ENCODE results near the gene GOLPH3L. TPM values are rescaled to one million over a fixed set of nuclear protein-coding genes. Genes with fewer than 3 reads are reported as not detected.

GOLPH3L gene
- polyA plus RNA-seq, 1 experiment, result 35.0 TPM

DNA sequence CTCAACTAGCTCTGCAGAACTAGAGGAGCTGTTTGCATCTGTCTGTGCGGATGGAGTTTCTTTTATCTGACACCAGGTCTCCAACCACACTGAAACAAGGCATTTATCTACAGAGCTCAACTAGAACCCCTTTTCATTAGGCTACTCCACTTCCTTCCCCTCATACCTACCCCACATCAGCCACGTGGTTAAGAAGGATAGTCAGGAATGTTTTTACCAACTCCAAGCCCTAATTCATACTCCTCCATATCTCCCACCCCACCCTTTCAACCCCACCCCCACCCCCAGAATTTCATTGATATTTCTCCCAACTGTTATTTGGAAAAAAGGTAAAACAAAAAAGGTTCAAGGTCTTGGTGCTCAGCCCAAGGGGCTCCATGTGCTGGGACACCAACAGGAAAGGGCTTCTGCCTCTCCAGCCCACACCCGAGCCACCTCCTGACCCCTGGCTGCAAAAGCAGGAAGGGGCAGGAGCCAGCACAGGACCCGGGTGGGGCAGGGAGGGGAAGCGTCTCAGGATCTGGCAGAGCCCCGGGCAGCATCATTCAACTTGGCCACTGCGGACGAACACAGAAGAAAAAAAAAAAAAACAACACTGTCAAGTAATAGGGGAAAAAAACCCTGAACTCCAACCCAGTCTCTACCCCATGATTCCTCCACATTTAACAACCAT lies 74.5 kb downstream of the GOLPH3L start:
- TF ChIP-seq, protein P1, sequence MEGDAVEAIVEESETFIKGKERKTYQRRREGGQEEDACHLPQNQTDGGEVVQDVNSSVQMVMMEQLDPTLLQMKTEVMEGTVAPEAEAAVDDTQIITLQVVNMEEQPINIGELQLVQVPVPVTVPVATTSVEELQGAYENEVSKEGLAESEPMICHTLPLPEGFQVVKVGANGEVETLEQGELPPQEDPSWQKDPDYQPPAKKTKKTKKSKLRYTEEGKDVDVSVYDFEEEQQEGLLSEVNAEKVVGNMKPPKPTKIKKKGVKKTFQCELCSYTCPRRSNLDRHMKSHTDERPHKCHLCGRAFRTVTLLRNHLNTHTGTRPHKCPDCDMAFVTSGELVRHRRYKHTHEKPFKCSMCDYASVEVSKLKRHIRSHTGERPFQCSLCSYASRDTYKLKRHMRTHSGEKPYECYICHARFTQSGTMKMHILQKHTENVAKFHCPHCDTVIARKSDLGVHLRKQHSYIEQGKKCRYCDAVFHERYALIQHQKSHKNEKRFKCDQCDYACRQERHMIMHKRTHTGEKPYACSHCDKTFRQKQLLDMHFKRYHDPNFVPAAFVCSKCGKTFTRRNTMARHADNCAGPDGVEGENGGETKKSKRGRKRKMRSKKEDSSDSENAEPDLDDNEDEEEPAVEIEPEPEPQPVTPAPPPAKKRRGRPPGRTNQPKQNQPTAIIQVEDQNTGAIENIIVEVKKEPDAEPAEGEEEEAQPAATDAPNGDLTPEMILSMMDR (IDR thresholded peaks at IDR 0.05; ENCODE audit: low read depth, low read length), result no peak
- POLR2A ChIA-PET, result interaction anchor here (6.2 kb wide), 1 partner anchor 44 kb away, joined by 59 read pairs; the partner anchor contains the start of gene MCL1
- no peak overlapping the region for H3K27ac ChIP-seq (ENCODE audit: low read depth, low read length)
- H3K27me3 ChIP-seq (ENCODE audit: control insufficient read depth, insufficient read depth, low read length), result no peaks in the 10 kb centered on the region
- no peak overlapping the region for H3K4me3 ChIP-seq (ENCODE audit: low read depth, low read length)
- DNase-seq (ENCODE audit: low read depth, low spot score), result no peak
- CTCF ChIA-PET, result interaction anchor here (0.6 to 6.3 kb wide), 4 partner anchors 46 to 191 kb away, joined by 3 to 104 read pairs (median 10); no protein-coding TSS in a partner anchor
- no peaks in the 10 kb centered on the region for H3K9me3 ChIP-seq (ENCODE audit: control insufficient read depth, insufficient read depth, low read length)

DNA sequence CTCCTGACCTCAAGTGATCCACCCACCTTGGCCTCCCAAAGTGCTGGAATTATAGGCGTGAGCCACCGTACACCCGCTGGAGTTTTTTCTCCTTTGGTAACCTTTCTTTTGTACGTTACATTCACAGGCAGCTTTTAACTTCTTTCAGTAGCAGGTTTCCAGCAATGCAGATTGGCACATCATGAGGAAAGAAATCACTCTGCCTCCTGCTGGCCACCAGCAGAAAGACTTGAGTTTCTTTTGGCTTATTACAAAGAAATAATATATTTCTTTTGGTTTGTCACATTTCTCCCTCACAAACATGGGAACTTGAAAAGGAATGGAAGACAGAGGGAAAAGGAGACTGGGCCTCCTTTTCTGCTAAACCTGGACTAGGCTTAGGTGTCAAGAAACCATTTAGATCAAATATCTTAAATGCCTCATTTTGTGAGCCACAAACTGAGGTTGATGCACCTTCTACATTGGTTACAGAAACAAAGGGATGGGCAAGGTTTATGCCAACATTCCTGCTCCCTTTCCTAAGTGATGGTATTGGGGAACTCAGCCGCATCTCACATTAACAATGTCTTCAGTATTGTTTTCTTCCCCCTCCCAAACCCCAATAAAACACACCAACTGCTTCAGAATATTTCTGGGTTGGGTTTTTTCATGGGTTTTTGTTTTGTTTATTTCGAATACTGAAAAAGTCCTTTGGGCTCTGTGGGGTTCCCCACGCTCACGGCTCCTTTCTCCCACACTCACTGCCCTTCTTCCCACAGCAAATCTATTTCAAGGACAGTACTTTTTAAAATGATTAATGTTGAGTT lies 75.3 kb downstream of the GOLPH3L start:
- ChIA-PET POLR2A (interaction anchor here (0.7 to 6.2 kb wide), 3 partner anchors 43 to 76 kb away, joined by 3 to 59 read pairs (median 5); partner anchors contain the start of gene MCL1), CTCF (interaction anchor here (0.6 to 6.3 kb wide), 10 partner anchors 8 to 191 kb away, joined by 3 to 104 read pairs (median 7); partner anchors contain the start of genes ENSA and MCL1)
- no peak overlapping the region for H3K27ac ChIP-seq (ENCODE audit: low read depth, low read length)
- no peaks in the 10 kb centered on the region for H3K9me3 ChIP-seq (ENCODE audit: control insufficient read depth, insufficient read depth, low read length)
- TF ChIP-seq, protein P1 (IDR thresholded peaks at IDR 0.05; ENCODE audit: low read depth, low read length), result peak; percentile 75
- DNase-seq (ENCODE audit: low read depth, low spot score), result no peak
- no peak overlapping the region for H3K4me3 ChIP-seq (ENCODE audit: low read depth, low read length)
- no peaks in the 10 kb centered on the region for H3K27me3 ChIP-seq (ENCODE audit: control insufficient read depth, insufficient read depth, low read length)

DNA sequence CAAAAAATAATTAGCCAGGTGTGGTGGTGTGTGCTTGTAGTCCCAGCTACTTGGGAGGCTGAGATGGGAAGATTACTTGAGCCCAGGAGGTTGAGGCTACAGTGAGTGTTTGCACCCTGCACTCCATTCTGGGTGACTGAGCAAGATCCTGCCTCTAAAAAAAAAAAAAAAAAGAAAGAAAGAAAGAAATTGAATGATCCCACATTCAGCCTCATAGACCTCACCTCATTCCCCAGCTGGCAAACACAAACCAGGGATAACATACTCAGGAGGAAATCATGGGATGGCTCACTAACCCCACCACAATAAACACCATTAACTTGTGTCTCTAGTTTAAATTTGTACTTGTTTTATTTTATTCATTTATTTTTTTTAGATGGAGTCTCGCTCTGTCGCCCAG lies 76.0 kb downstream of the GOLPH3L start:
- Histone ChIP-seq H3K9me3 (ENCODE audit: control insufficient read depth, insufficient read depth, low read length) (no peaks in the 10 kb centered on the region), H3K4me3 (ENCODE audit: low read depth, low read length) (no peak overlapping the region), H3K27me3 (ENCODE audit: control insufficient read depth, insufficient read depth, low read length) (no peaks in the 10 kb centered on the region), H3K27ac (ENCODE audit: low read depth, low read length) (no peak overlapping the region)
- DNase-seq (ENCODE audit: low read depth, low spot score), result no peak
- TF ChIP-seq, protein P1 (IDR thresholded peaks at IDR 0.05; ENCODE audit: low read depth, low read length), result no peak
- CTCF ChIA-PET, result interaction anchor here (0.6 to 6.3 kb wide), 12 partner anchors 9 to 192 kb away, joined by 3 to 104 read pairs (median 7); partner anchors contain the start of genes ENSA and MCL1
- POLR2A ChIA-PET, result interaction anchor here (0.7 to 6.2 kb wide), 3 partner anchors 42 to 76 kb away, joined by 3 to 59 read pairs (median 5); partner anchors contain the start of gene MCL1

DNA sequence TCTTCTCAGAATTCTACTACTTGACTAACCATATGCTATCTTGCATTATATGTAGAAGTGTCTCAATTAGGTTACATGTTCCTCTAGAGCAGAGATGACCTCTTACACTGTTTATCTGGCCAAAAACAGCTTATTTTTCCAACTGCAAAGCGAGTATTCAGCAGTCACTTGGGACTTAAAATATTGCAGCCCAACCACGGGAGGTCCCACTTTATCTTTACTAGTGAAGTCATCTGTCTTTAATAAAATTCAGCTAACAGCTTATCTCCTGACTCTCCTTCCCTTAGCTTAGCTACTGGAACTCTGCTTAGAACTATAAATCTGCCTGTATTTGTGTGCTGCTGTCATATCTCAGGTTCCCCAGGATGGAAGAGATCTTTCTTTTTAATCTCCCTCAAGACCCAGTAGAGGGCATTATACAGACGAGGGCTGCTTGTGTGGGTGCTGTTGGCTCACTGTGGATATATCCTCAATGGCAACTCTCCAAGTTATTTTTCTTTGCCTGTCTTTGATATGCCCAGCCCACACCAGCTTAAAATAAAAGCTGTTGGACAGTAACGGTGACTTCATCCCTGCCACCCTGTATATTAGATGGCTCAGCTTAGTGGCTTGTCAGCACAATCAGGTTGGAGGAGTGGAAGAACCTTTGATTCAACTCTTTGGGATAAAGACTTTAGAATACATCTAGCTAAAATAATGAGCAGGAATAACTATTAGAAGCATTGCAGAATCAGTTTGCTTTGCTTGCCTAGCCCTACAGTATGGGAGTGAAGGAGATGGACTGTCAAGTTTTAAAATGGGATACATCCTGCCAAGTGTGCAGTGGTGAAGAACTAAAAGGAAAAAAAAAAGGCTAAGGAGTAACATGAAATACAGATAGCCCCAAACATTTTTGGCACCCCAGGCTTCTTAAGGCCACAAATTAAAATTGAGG lies 77.1 kb downstream of the GOLPH3L start:
- Histone ChIP-seq H3K9me3 (ENCODE audit: control insufficient read depth, insufficient read depth, low read length) (no peaks in the 10 kb centered on the region), H3K4me3 (ENCODE audit: low read depth, low read length) (no peak overlapping the region), H3K27ac (ENCODE audit: low read depth, low read length) (no peak overlapping the region), H3K27me3 (ENCODE audit: control insufficient read depth, insufficient read depth, low read length) (no peaks in the 10 kb centered on the region)
- CTCF ChIA-PET, result interaction anchor here (0.5 to 6.3 kb wide), 16 partner anchors 10 to 387 kb away, joined by 3 to 104 read pairs (median 5); partner anchors contain the start of genes ENSA and MINDY1
- no peak for DNase-seq (ENCODE audit: low read depth, low spot score)
- TF ChIP-seq, protein P1 (IDR thresholded peaks at IDR 0.05; ENCODE audit: low read depth, low read length), result peak; percentile 48
- POLR2A ChIA-PET, result interaction anchor here (1.0 to 6.2 kb wide), 3 partner anchors 41 to 59 kb away, joined by 4 to 59 read pairs (median 15); partner anchors contain the start of gene MCL1

Measured in AG04450 (cell line).